K562 (cell line): ENCODE data around the gene TNRC6B. TPM values are rescaled to one million over a fixed set of nuclear protein-coding genes. Genes with fewer than 3 reads are reported as not detected.
"Not testable (repeated sequence)": the region's sequence is repeated elsewhere in the genome, so short reads cannot be mapped to it uniquely, and the experiment has no call there.

Source experiments
- ATAC-seq: fragments of 200-7000 bp; cut with Tn5 transposase; 3 replicates; pipeline ENCODE4 v1.9.1; 2020; ENCODE audit warnings: moderate library complexity
- BruUV-seq: library from RNA; stranded (reverse); fragments of 400-500 nt; replicated peaks from 2 replicates; lab custom pipeline; 2021; lab: Mats Ljungman, UMichigan
- CTCF ChIA-PET: fragments of 300-600 bp; formaldehyde crosslinking; extraction: SDS; loops from one replicate; lab custom pipeline; 2021; ENCODE audit warnings: low intra/inter-chr PET ratio; lab: Yijun Ruan, JAX
- POLR2A ChIA-PET: fragments of 300-600, 350-650 bp; sonication (Branson Sonifier 250); formaldehyde crosslinking; extraction: SDS; loops from one replicate; lab custom pipeline; 2021; ENCODE audit warnings: antibody characterized with exemption, inconsistent platforms; lab: Yijun Ruan, JAX
- DNase-seq, 4 experiments: peaks; one replicate each; pipeline versions ENCODE4 v3.0.0 to v3.0.0-alpha.2; 2011 to 2018; ENCODE audit warnings: low spot score in 3 of 4, mixed read lengths in 3 of 4; ENCODE audit errors: extremely low read depth in 1 of 4
- FAIRE-seq: peaks from 2 replicates; lab custom pipeline; 2011; peaks lifted over from hg19 to GRCh38; lab: Jason Lieb, UNC
- H2AFZ ChIP-seq: 2 replicates; pipeline ENCODE4 v1.6.0; 2011; ENCODE audit warnings: low read depth, low read length, control low read depth, inconsistent platforms
- H3K27ac ChIP-seq: fragments of 200-600 bp; 3 replicates; pipeline ENCODE4 v1.8.0; 2011; ENCODE audit warnings: low read depth, mild to moderate bottlenecking, control low read depth, inconsistent platforms, low read length, moderate library complexity, mixed read lengths; ENCODE audit errors: extremely low read depth
- H3K27me3 ChIP-seq, 2 experiments: fragments of 300-600 bp in 1 of 2; 2 replicates in 1 of 2; 3 replicates in 1 of 2; pipeline versions ENCODE4 v1.6.0 to v1.8.0; 2011; ENCODE audit warnings: inconsistent platforms in 2 of 2, low read length in 2 of 2, mild to moderate bottlenecking in 1 of 2, mixed read lengths in 1 of 2, moderate library complexity in 1 of 2; ENCODE audit not compliant: control insufficient read depth in 2 of 2, insufficient read depth in 2 of 2
- H3K36me3 ChIP-seq: fragments of 300-600 bp; 3 replicates; pipeline ENCODE4 v1.8.0; 2011; ENCODE audit warnings: mild to moderate bottlenecking, low read length, inconsistent platforms; ENCODE audit not compliant: control insufficient read depth, insufficient read depth
- H3K4me1 ChIP-seq, 2 experiments: fragments of 200-600 bp in 1 of 2; replicated peaks in 1 of 2; 2 replicates in 1 of 2; 3 replicates in 1 of 2; pipeline versions ENCODE4 v1.5.1 to v1.8.0; 2011; ENCODE audit warnings: inconsistent platforms in 2 of 2, low read length in 2 of 2, mild to moderate bottlenecking in 1 of 2, mixed read lengths in 1 of 2, moderate library complexity in 1 of 2; ENCODE audit not compliant: control insufficient read depth in 2 of 2, insufficient read depth in 2 of 2
- H3K4me2 ChIP-seq: 2 replicates; pipeline ENCODE4 v1.6.1; 2011; ENCODE audit warnings: low read length, control low read depth, inconsistent platforms, mixed read lengths; ENCODE audit not compliant: insufficient read depth
- H3K4me3 ChIP-seq: fragments of 200-600 bp; sonication (generic), shearing (Covaris generic); 2 replicates; pipeline ENCODE4 v1.5.1; 2016; ENCODE audit warnings: control low read depth, inconsistent platforms
- H3K79me2 ChIP-seq: fragments of 200-600 bp; 3 replicates; pipeline ENCODE4 v1.8.0; 2011; ENCODE audit warnings: low read length, inconsistent platforms; ENCODE audit not compliant: control insufficient read depth, insufficient read depth
- H3K9ac ChIP-seq, 2 experiments: 2 replicates each; pipeline versions ENCODE4 v1.6.0 to v1.6.1; 2011; ENCODE audit warnings: low read depth in 2 of 2, low read length in 2 of 2, control low read depth in 1 of 2, inconsistent platforms in 1 of 2, mild to moderate bottlenecking in 1 of 2, mixed read lengths in 1 of 2; ENCODE audit not compliant: insufficient read depth in 1 of 2
- H3K9me1 ChIP-seq: one replicate; pipeline ENCODE4 v1.6.0; 2011; ENCODE audit warnings: inconsistent platforms, mild to moderate bottlenecking, low read length, moderate library complexity; ENCODE audit not compliant: control insufficient read depth, insufficient read depth
- H3K9me3 ChIP-seq: replicated peaks from 2 replicates; pipeline ENCODE4 v1.5.1; 2011; ENCODE audit warnings: low read depth, low read length, inconsistent platforms; ENCODE audit not compliant: control insufficient read depth, insufficient read depth
- H4K20me1 ChIP-seq: replicated peaks from 2 replicates; pipeline ENCODE4 v1.6.1; 2011; ENCODE audit warnings: low read length, inconsistent platforms, mixed read lengths; ENCODE audit not compliant: control insufficient read depth, insufficient read depth
- HNRNPLL ChIP-seq: fragments of 200-400 bp; formaldehyde crosslinking; IDR thresholded peaks from 2 replicates; pipeline ENCODE4 v1.6.1; 2017; ENCODE audit warnings: low read length, low read depth, mild to moderate bottlenecking; ENCODE audit not compliant: poor library complexity, severe bottlenecking
- NBN ChIP-seq: fragments of 450-650 bp; IDR thresholded peaks from 2 replicates; pipeline ENCODE4 v1.6.1; 2016; ENCODE audit warnings: low read depth, mild to moderate bottlenecking
- NR3C1 ChIP-seq: sonication (generic); formaldehyde crosslinking; IDR thresholded peaks from 2 replicates; pipeline ENCODE4 v1.8.1; 2022; ENCODE audit warnings: missing genetic modification reagents
- OTX1 ChIP-seq: fragments of 450-650 bp; formaldehyde crosslinking; IDR thresholded peaks from 2 replicates; pipeline ENCODE4 v1.4.0; 2022; ENCODE audit warnings: mild to moderate bottlenecking
- STAT5A ChIP-seq: IDR thresholded peaks from 2 replicates; pipeline ENCODE4 v1.6.1; 2012; ENCODE audit warnings: low read length, inconsistent platforms, borderline replicate concordance
- TARDBP ChIP-seq: fragments of 450-650 bp; IDR thresholded peaks from 2 replicates; pipeline ENCODE4 v1.6.1; 2016
- U2AF2 ChIP-seq: fragments of 200-400 bp; formaldehyde crosslinking; optimal IDR thresholded peaks from 2 replicates; pipeline ENCODE3; 2017; ENCODE audit warnings: low read depth, mild to moderate bottlenecking, low read length
- YBX1 ChIP-seq: fragments of 450-650 bp; IDR thresholded peaks from 2 replicates; pipeline ENCODE4 v1.7.1; 2016; ENCODE audit warnings: mild to moderate bottlenecking
- ZBTB7A ChIP-seq: IDR thresholded peaks from 2 replicates; pipeline ENCODE4 v1.6.1; 2011; ENCODE audit warnings: low read depth, mild to moderate bottlenecking, low read length, moderate library complexity, borderline replicate concordance; ENCODE audit not compliant: control insufficient read depth
- ZNF717 ChIP-seq: fragments of 250-450 bp; sonication (Bioruptor Pico); IDR thresholded peaks from 2 replicates; pipeline ENCODE4 v1.5.0; 2021
- WGBS: fragments of 100-300 bp; shearing (Covaris generic); methylation state at CpG from one replicate; pipeline ENCODE4 v1.1.6; 2016; ENCODE audit warnings: low coverage, mixed read lengths; ENCODE audit not compliant: insufficient coverage; ENCODE audit errors: missing lambda C conversion rate; 5-methylcytosine and 5-hydroxymethylcytosine counted together
- in situ Hi-C: fragments of 300-500 bp; cut with MboI; formaldehyde crosslinking; loops from 4 replicates; pipeline ENCODE4 v1.15.0; 2018; ENCODE audit warnings: inconsistent platforms, mixed read lengths
- intact Hi-C: fragments of 100-400 bp; cut with micrococcal nuclease; formaldehyde crosslinking; loops from 2 replicates; pipeline ENCODE4 v1.14.2; 2022
- polyA plus RNA-seq, 8 experiments: library from polyadenylated mRNA; depleted of rRNA in 4 of 8; stranded (reverse) in 5 of 8; unstranded in 3 of 8; fragments of >200 nt; fragmentation: Nextera tagmentation in 2 of 8; fragmentation: Illumina TruSeq in 1 of 8; extraction: Ambion mirVana in 2 of 8; extraction: Trizol in 1 of 8; gene quantifications; 2 replicates each; pipeline versions ENCODE4 v1.2.1 to v1.2.3, GENCODE V29; 2011 to 2014; ENCODE audit warnings: inconsistent platforms in 1 of 8, missing spikeins in 1 of 8
- total RNA-seq, 7 experiments: library from RNA; depleted of rRNA in 6 of 7; stranded (reverse); fragments of >200 nt in 6 of 7; fragmentation: Illumina TruSeq in 2 of 7; extraction: Trizol in 2 of 7; gene quantifications; 2 replicates each; pipeline versions ENCODE4 v1.2.1 to v1.2.3, GENCODE V29; 2011 to 2021; ENCODE audit warnings: low replicate concordance in 1 of 7

The TNRC6B gene
- total and polyA plus RNA-seq, 9 of the 15 experiments (the other 6 are each of a cell fraction or from before 2014, with no cell fraction given), result 0.96 to 18.8 (median 10.8) TPM

GRCh38 chr22:40310081-40310767, 132.5 kb downstream of the TNRC6B start:
- no peak overlapping the region for H3K27ac ChIP-seq
- no TSS peak for BruUV-seq
- TF ChIP-seq HNRNPLL (no peak), TARDBP (no peak)
- TF ChIP-seq, all 486 proteins: peak for 0
- Histone ChIP-seq H2AFZ (no peak overlapping the region), H3K27me3 (no peaks in the 10 kb centered on the region), H4K20me1 (no peaks in the 10 kb centered on the region), H3K9ac (no peak overlapping the region), H3K4me1 (no peaks in the 10 kb centered on the region), H3K9me1 (peaks cover 1% of the 10 kb centered on the region), H3K36me3 (peaks cover 74% of the 10 kb centered on the region), H3K79me2 (no peaks in the 10 kb centered on the region), H3K4me3 (no peak overlapping the region), H3K9me3 (no peaks in the 10 kb centered on the region), H3K4me2 (no peak overlapping the region)
- FAIRE-seq (no peak), DNase-seq (no peak), ATAC-seq (no peak)
- in situ Hi-C loops (no loop called here), intact Hi-C loops (no loop called here)
- ChIA-PET POLR2A (interaction anchor here (0.8 to 1.2 kb wide), 3 partner anchors 11 to 446 kb away, joined by 3 to 5 read pairs (median 3); no protein-coding TSS in a partner anchor), CTCF (no interaction called here)
- WGBS, result 80% methylated on average over 9 of the region's 9 CpGs

GRCh38 chr22:40310768-40311120, 133.0 kb downstream of the TNRC6B start:
- intact Hi-C loops (no loop called here), in situ Hi-C loops (no loop called here)
- no peaks in the 10 kb centered on the region for H3K4me1 ChIP-seq
- no TSS peak for BruUV-seq
- peaks cover 2% of the 10 kb centered on the region for H3K9me1 ChIP-seq
- no peaks in the 10 kb centered on the region for H4K20me1 ChIP-seq
- ChIA-PET POLR2A (interaction anchor here (1.2 kb wide), 2 partner anchors 11 to 19 kb away, joined by 3 to 5 read pairs; no protein-coding TSS in a partner anchor), CTCF (no interaction called here)
- no peak for FAIRE-seq
- no peak overlapping the region for H3K9ac ChIP-seq
- no peak overlapping the region for H3K27ac ChIP-seq
- H3K27me3 ChIP-seq, result no peaks in the 10 kb centered on the region
- no peak overlapping the region for H3K4me3 ChIP-seq
- H3K36me3 ChIP-seq, result peaks cover 79% of the 10 kb centered on the region
- no peaks in the 10 kb centered on the region for H3K9me3 ChIP-seq
- H2AFZ ChIP-seq, result no peak overlapping the region
- TF ChIP-seq NBN, result no peak
- TF ChIP-seq U2AF2, result no peak
- no peak for TF ChIP-seq NR3C1 (CRISPR knock-in tag)
- no peak for TF ChIP-seq OTX1 (CRISPR knock-in tag)
- no peak for TF ChIP-seq YBX1
- no peak for TF ChIP-seq STAT5A
- no peak for TF ChIP-seq ZNF717
- TF ChIP-seq ZBTB7A, result no peak
- H3K4me2 ChIP-seq, result no peak overlapping the region
- no peaks in the 10 kb centered on the region for H3K79me2 ChIP-seq
- 100% methylated on average over 3 of the region's 5 CpGs for WGBS
- no peak for DNase-seq
- no peak for ATAC-seq

GRCh38 chr22:40311646-40312045, 133.9 kb downstream of the TNRC6B start:
- in situ Hi-C loops, BruUV-seq, H3K4me2 ChIP-seq, FAIRE-seq, H3K79me2 ChIP-seq, H3K4me3 ChIP-seq, CTCF ChIA-PET, H3K9me3 ChIP-seq, H2AFZ ChIP-seq, H3K9ac ChIP-seq, H4K20me1 ChIP-seq, DNase-seq, H3K27ac ChIP-seq, H3K27me3 ChIP-seq, H3K9me1 ChIP-seq, ATAC-seq, H3K4me1 ChIP-seq, intact Hi-C loops: not testable (repeated sequence)
- peaks cover 86% of the 10 kb centered on the region for H3K36me3 ChIP-seq
- POLR2A ChIA-PET, result interaction anchor here (1.2 kb wide), 1 partner anchor 18 kb away, joined by 3 read pairs; no protein-coding TSS in a partner anchor
- WGBS, result 91% methylated on average over 4 of the region's 12 CpGs
